ENCODE measurements around the gene PPP1R18. TPM values are rescaled to one million over a fixed set of nuclear protein-coding genes. Genes with fewer than 3 reads are reported as not detected.
"Not testable (repeated sequence)": the region's sequence is repeated elsewhere in the genome, so short reads cannot be mapped to it uniquely, and the experiment has no call there.

Gene PPP1R18
- total and polyA plus RNA-seq, 8 donors = 5.3 to 27.2 (median 12.5) TPM

- intact Hi-C loops (cut with DNase I) = no loop called here
- 83 to 86% methylated on average over 27 of the region's 27 CpGs for WGBS, 2 donors
- Histone ChIP-seq H3K4me1 (peaks cover 5 to 13% (median 6%) of the 10 kb centered on the region in 3 donors), H3K27ac (no peak overlapping the region), H3K9me3 (no peaks in the 10 kb centered on the region), H3K36me3 (peaks cover 0 to 14% (median 0%) of the 10 kb centered on the region in 3 donors), H3K27me3 (no peaks in the 10 kb centered on the region), H3K4me3 (no peak overlapping the region)
- ATAC-seq (no peak), FAIRE-seq (no peak), DNase-seq (peak in 1 of 6 donors; percentile 24)
- TF ChIP-seq, protein P1, sequence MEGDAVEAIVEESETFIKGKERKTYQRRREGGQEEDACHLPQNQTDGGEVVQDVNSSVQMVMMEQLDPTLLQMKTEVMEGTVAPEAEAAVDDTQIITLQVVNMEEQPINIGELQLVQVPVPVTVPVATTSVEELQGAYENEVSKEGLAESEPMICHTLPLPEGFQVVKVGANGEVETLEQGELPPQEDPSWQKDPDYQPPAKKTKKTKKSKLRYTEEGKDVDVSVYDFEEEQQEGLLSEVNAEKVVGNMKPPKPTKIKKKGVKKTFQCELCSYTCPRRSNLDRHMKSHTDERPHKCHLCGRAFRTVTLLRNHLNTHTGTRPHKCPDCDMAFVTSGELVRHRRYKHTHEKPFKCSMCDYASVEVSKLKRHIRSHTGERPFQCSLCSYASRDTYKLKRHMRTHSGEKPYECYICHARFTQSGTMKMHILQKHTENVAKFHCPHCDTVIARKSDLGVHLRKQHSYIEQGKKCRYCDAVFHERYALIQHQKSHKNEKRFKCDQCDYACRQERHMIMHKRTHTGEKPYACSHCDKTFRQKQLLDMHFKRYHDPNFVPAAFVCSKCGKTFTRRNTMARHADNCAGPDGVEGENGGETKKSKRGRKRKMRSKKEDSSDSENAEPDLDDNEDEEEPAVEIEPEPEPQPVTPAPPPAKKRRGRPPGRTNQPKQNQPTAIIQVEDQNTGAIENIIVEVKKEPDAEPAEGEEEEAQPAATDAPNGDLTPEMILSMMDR (IDR thresholded peaks at IDR 0.05) = no peak
Observed at GRCh38 chr6:30670760-30671527, 15.5 kb downstream of the PPP1R18 start.

DNA sequence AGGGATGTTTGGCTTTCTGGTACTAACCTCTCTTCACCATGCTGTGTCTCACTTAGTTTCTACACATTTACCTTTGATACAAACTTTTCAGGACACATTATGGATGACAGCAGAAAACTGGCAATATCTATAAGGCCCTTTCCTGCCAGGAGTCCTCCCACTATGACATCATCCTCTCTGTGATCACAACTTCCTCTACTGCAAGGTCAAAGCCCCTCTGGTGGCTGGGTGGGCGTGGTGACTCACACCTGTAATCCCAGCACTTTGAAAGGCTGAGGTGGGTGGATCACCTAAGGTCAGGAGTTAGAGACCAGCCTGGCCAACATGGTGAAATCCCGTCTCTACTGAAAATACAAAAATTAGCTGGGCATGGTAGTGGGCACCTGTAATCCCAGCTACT lies 20.1 kb downstream of the PPP1R18 start:
- H3K4me3 ChIP-seq; intact Hi-C loops (cut with DNase I); H3K9me3 ChIP-seq; DNase-seq; H3K27ac ChIP-seq; FAIRE-seq; H3K4me1 ChIP-seq; H3K27me3 ChIP-seq: not testable (repeated sequence)
- H3K36me3 ChIP-seq = peaks cover 3 to 60% (median 30%) of the 10 kb centered on the region in 3 donors
- ATAC-seq = peak in 1 of 4 donors; percentile 31
- 74 to 76% methylated on average over 2 of the region's 2 CpGs for WGBS, 2 donors

DNA sequence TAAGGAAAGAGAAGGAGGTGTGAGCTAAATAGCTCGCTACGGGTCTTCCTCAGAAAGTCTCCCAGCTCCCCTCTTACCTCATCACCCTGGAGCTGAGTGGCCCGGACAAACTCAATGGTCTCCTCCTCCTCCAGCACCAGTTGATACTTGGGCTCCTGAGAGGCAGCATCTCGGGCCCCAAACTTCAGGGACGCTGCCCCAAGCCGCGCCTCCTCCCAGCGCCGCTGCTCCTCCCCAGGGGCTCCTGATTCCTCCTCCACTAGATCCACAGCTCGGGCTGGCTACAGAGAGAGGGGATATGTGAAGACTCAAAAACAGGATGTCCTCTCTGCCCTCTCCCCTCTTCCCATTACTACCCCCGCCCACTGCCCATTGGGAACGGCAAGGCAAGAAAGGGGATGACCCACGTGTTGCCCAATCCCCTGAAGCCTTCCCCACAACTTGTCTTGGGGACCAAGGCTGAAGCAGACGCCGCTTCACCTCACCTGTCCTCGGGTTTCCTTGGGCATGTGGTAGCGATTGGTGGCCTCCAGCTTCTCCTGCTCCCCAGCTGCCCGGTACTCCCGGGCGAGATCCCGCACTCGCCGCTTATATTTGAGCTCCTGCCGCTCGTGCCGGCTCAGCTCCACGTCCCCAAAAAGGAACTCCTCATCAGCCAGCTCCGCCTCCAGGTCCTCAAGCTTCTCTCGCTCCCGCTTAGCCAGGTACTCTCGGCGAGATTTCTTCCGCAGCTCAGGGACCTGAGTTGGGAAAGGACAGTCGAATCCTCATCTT lies 21.3 kb downstream of the PPP1R18 start:
- WGBS, 2 donors = 90 to 93% methylated on average over 34 of the region's 34 CpGs
- ATAC-seq = no peak
- TF ChIP-seq, protein P1 (IDR thresholded peaks at IDR 0.05) = no peak
- intact Hi-C loops (cut with DNase I) = no loop called here
- no peaks in the 10 kb centered on the region for H3K27me3 ChIP-seq
- H3K9me3 ChIP-seq = no peaks in the 10 kb centered on the region
- no peak overlapping the region for H3K4me3 ChIP-seq
- peaks cover 3 to 67% (median 34%) of the 10 kb centered on the region in 3 donors for H3K36me3 ChIP-seq
- no peaks in the 10 kb centered on the region for H3K4me1 ChIP-seq
- H3K27ac ChIP-seq = no peak overlapping the region
- DNase-seq = no peak
- FAIRE-seq = no peak

DNA sequence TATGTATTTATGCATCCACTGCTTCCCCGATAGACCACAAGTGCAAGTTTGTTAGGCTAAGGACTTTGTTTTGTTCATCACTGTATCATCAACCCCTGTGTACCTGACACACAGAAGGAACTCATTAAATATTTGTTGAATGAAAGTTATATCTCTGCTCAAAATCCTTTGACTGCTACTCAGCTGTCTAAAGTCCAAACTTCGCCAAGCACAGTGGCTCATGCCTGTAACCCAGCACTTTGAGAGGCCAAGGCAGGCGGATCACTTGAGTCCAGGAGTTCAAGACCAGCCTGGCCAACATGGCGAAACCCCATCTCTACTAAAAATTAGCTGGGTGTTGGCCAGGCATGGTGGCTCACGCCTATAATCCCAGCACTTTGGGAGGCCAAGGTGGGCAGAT lies 28.5 kb downstream of the PPP1R18 start:
- 87 to 89% methylated on average over 5 of the region's 5 CpGs for WGBS, 2 donors
- FAIRE-seq; H3K4me3 ChIP-seq; intact Hi-C loops (cut with DNase I); H3K27me3 ChIP-seq; H3K27ac ChIP-seq; H3K9me3 ChIP-seq; ATAC-seq; DNase-seq; H3K4me1 ChIP-seq: not testable (repeated sequence)
- peaks cover 0 to 77% (median 71%) of the 10 kb centered on the region in 3 donors for H3K36me3 ChIP-seq

GRCh38 chr6:30657454-30657853 lies 29.0 kb downstream of the PPP1R18 start:
- no peak overlapping the region for H3K4me3 ChIP-seq
- no peaks in the 10 kb centered on the region for H3K4me1 ChIP-seq
- TF ChIP-seq, protein P1 (IDR thresholded peaks at IDR 0.05) = no peak
- peaks cover 0 to 77% (median 66%) of the 10 kb centered on the region in 3 donors for H3K36me3 ChIP-seq
- FAIRE-seq = no peak
- H3K27me3 ChIP-seq = no peaks in the 10 kb centered on the region
- no peak for DNase-seq
- no peak for ATAC-seq
- no peaks in the 10 kb centered on the region for H3K9me3 ChIP-seq
- intact Hi-C loops (cut with DNase I) = no loop called here
- no peak overlapping the region for H3K27ac ChIP-seq

Measured in pancreas (tissue), 10 donors.